ENCODE measurements around the gene PNCK. TPM values are rescaled to one million over a fixed set of nuclear protein-coding genes. Genes with fewer than 3 reads are reported as not detected.

Gene PNCK
- total and polyA plus RNA-seq, 2 of the 13 experiments (the other 11 are each of a cell fraction or from before 2014, with no cell fraction given) = 33.1 TPM; not detected in 1

DNA sequence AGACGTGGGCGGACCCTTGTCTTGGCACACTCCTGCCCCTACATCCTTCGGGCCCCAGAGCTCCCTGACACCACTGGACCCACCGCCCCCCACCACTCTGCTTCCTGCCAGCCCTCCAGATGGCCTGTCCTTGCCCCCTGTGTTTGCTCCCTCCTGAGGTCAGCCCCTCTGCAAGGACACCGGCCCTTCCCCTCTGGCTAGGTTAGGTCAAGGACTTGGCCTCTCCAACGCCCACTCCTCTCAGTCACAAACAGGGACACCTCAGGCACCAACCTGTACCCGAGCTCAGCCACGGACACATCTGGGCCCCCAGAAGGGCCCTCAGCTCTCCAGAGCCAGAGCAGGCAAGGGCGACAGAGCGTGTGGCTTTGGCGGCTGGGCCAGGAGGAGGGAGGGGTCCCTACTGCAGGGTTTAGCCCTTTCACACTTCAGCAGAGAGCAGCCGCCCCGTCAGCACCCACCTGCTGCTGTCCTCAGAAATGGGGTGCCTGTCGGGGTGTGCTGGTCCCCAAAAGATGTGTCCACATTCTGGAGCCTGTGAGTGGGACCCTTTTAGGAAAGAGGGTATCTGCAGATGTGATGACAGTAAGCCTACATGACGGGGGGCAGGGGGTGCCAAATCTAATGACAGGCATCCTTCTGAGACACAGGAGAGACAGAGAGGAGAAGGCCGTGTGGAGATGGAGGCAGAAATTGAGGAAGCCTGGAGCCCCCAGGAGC, 50.1 kb downstream of the PNCK start (continued):
- TF ChIP-seq RARA (CRISPR knock-in tag; IDR thresholded peaks at IDR 0.05) = peak; percentile 99
- TF ChIP-seq FOXC1 (CRISPR knock-in tag; IDR thresholded peaks at IDR 0.05; ENCODE audit: borderline replicate concordance) = no peak
- TF ChIP-seq, protein P1, sequence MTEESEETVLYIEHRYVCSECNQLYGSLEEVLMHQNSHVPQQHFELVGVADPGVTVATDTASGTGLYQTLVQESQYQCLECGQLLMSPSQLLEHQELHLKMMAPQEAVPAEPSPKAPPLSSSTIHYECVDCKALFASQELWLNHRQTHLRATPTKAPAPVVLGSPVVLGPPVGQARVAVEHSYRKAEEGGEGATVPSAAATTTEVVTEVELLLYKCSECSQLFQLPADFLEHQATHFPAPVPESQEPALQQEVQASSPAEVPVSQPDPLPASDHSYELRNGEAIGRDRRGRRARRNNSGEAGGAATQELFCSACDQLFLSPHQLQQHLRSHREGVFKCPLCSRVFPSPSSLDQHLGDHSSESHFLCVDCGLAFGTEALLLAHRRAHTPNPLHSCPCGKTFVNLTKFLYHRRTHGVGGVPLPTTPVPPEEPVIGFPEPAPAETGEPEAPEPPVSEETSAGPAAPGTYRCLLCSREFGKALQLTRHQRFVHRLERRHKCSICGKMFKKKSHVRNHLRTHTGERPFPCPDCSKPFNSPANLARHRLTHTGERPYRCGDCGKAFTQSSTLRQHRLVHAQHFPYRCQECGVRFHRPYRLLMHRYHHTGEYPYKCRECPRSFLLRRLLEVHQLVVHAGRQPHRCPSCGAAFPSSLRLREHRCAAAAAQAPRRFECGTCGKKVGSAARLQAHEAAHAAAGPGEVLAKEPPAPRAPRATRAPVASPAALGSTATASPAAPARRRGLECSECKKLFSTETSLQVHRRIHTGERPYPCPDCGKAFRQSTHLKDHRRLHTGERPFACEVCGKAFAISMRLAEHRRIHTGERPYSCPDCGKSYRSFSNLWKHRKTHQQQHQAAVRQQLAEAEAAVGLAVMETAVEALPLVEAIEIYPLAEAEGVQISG (CRISPR knock-in tag; IDR thresholded peaks at IDR 0.05) = peak; percentile 55
- no peak for TF ChIP-seq RORA (CRISPR knock-in tag; IDR thresholded peaks at IDR 0.05)
- no peak for TF ChIP-seq ZNF10 (CRISPR knock-in tag; IDR thresholded peaks at IDR 0.05; ENCODE audit: borderline replicate concordance, low read depth)
- no peak for TF ChIP-seq ATF7 (IDR thresholded peaks at IDR 0.05)
- TF ChIP-seq ATF7 (CRISPR knock-in tag; IDR thresholded peaks at IDR 0.05) = no peak
- no peak for TF ChIP-seq CEBPG (CRISPR knock-in tag; IDR thresholded peaks at IDR 0.05)
- no peak for TF ChIP-seq U2AF2 (IDR thresholded peaks at IDR 0.05; ENCODE audit: low read depth, low read length)
- TF ChIP-seq, protein P2, sequence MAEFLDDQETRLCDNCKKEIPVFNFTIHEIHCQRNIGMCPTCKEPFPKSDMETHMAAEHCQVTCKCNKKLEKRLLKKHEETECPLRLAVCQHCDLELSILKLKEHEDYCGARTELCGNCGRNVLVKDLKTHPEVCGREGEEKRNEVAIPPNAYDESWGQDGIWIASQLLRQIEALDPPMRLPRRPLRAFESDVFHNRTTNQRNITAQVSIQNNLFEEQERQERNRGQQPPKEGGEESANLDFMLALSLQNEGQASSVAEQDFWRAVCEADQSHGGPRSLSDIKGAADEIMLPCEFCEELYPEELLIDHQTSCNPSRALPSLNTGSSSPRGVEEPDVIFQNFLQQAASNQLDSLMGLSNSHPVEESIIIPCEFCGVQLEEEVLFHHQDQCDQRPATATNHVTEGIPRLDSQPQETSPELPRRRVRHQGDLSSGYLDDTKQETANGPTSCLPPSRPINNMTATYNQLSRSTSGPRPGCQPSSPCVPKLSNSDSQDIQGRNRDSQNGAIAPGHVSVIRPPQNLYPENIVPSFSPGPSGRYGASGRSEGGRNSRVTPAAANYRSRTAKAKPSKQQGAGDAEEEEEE (CRISPR knock-in tag; IDR thresholded peaks at IDR 0.05; ENCODE audit: borderline replicate concordance) = no peak
- TF ChIP-seq, protein P3, sequence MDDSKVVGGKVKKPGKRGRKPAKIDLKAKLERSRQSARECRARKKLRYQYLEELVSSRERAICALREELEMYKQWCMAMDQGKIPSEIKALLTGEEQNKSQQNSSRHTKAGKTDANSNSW (CRISPR knock-in tag; IDR thresholded peaks at IDR 0.05; ENCODE audit: borderline replicate concordance) = no peak
- no peak for TF ChIP-seq GPN1 (CRISPR knock-in tag; IDR thresholded peaks at IDR 0.05; ENCODE audit: borderline replicate concordance)
- TF ChIP-seq, protein P4, sequence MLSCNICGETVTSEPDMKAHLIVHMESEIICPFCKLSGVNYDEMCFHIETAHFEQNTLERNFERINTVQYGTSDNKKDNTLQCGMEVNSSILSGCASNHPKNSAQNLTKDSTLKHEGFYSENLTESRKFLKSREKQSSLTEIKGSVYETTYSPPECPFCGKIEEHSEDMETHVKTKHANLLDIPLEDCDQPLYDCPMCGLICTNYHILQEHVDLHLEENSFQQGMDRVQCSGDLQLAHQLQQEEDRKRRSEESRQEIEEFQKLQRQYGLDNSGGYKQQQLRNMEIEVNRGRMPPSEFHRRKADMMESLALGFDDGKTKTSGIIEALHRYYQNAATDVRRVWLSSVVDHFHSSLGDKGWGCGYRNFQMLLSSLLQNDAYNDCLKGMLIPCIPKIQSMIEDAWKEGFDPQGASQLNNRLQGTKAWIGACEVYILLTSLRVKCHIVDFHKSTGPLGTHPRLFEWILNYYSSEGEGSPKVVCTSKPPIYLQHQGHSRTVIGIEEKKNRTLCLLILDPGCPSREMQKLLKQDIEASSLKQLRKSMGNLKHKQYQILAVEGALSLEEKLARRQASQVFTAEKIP (CRISPR knock-in tag; IDR thresholded peaks at IDR 0.05; ENCODE audit: borderline replicate concordance) = no peak
- no peak for TF ChIP-seq NR2F2 (IDR thresholded peaks at IDR 0.05; ENCODE audit: borderline replicate concordance, low read depth)
- TF ChIP-seq, protein P5, sequence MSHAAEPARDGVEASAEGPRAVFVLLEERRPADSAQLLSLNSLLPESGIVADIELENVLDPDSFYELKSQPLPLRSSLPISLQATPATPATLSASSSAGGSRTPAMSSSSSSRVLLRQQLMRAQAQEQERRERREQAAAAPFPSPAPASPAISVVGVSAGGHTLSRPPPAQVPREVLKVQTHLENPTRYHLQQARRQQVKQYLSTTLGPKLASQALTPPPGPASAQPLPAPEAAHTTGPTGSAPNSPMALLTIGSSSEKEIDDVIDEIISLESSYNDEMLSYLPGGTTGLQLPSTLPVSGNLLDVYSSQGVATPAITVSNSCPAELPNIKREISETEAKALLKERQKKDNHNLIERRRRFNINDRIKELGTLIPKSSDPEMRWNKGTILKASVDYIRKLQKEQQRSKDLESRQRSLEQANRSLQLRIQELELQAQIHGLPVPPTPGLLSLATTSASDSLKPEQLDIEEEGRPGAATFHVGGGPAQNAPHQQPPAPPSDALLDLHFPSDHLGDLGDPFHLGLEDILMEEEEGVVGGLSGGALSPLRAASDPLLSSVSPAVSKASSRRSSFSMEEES (CRISPR knock-in tag; IDR thresholded peaks at IDR 0.05) = peak; percentile 60; the same call in 1 of the 2 replicates
- no peak for TF ChIP-seq SATB2 (CRISPR knock-in tag; IDR thresholded peaks at IDR 0.05)
- TF ChIP-seq EP300 (IDR thresholded peaks at IDR 0.05; ENCODE audit: low read depth in 2 of 2, low read length in 2 of 2) = peak in 1 of 2 experiments; percentile 90; a peak in 2 of 4 replicates
- peak; percentile 75; the same call in 1 of the 2 replicates for TF ChIP-seq EP300 (CRISPR knock-in tag; IDR thresholded peaks at IDR 0.05; ENCODE audit: borderline replicate concordance)
- TF ChIP-seq MTA1 (CRISPR knock-in tag; IDR thresholded peaks at IDR 0.05; ENCODE audit: borderline replicate concordance) = peak; percentile 92; the same call in 1 of the 2 replicates
- TF ChIP-seq ZNF546 (CRISPR knock-in tag; conservative IDR thresholded peaks at IDR 0.05) = no peak
- no peak for TF ChIP-seq PAX8 (CRISPR knock-in tag; IDR thresholded peaks at IDR 0.05; ENCODE audit: borderline replicate concordance)

All from HepG2 (cell line).